ENCODE data around the gene ENPEP.

DNA sequence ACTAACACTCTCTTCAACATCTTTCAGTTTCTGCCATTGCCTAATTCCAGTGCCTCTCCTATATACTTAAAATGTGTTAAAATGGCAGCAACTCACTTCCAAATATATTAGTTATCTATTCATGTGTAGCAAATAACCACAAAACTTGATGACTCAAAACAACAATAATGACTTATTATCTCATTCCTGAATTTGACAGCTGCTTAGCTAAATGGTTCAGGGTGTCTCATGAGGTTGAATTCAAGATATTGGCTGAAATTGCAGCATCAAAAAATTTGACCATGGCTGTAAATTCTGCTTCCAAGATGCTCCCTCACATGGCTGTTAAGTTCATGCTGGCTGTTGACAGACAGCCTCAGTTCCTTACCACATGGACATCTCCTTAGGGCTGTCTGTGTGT lies 121.6 kb downstream of the ENPEP start:
- TF ChIP-seq, protein P1, sequence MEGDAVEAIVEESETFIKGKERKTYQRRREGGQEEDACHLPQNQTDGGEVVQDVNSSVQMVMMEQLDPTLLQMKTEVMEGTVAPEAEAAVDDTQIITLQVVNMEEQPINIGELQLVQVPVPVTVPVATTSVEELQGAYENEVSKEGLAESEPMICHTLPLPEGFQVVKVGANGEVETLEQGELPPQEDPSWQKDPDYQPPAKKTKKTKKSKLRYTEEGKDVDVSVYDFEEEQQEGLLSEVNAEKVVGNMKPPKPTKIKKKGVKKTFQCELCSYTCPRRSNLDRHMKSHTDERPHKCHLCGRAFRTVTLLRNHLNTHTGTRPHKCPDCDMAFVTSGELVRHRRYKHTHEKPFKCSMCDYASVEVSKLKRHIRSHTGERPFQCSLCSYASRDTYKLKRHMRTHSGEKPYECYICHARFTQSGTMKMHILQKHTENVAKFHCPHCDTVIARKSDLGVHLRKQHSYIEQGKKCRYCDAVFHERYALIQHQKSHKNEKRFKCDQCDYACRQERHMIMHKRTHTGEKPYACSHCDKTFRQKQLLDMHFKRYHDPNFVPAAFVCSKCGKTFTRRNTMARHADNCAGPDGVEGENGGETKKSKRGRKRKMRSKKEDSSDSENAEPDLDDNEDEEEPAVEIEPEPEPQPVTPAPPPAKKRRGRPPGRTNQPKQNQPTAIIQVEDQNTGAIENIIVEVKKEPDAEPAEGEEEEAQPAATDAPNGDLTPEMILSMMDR (optimal IDR thresholded peaks at IDR 0.05 in 1 of 3, IDR thresholded peaks at IDR 0.05 in 1 of 3, conservative IDR thresholded peaks at IDR 0.05 in 1 of 3; ENCODE audit: extremely low read depth in 1 of 3, insufficient read depth in 2 of 3, low read length in 3 of 3): no peak
- no peak for TF ChIP-seq EZH2 (IDR thresholded peaks at IDR 0.05; ENCODE audit: low read length)
